IPS-18a (cell line): Measurements from ENCODE around the gene EVI5L.
"Not testable (repeated sequence)": the region's sequence is repeated elsewhere in the genome, so short reads cannot be mapped to it uniquely, and the experiment has no call there.

Experiments
- H3K27ac ChIP-seq: one replicate; pipeline ENCODE4 v1.5.1; 2013; ENCODE audit warnings: low read length
- H3K27me3 ChIP-seq: one replicate; pipeline ENCODE4 v1.6.1; 2013; ENCODE audit warnings: mild to moderate bottlenecking, low read length; ENCODE audit not compliant: control insufficient read depth, insufficient read depth
- H3K36me3 ChIP-seq: one replicate; pipeline ENCODE4 v1.6.1; 2013; ENCODE audit warnings: low read depth, low read length; ENCODE audit not compliant: control insufficient read depth
- H3K4me1 ChIP-seq: one replicate; pipeline ENCODE4 v1.6.1; 2013; ENCODE audit warnings: low read depth, low read length; ENCODE audit not compliant: control insufficient read depth
- H3K4me3 ChIP-seq: one replicate; pipeline ENCODE4 v1.5.1; 2013; ENCODE audit warnings: low read length
- H3K9ac ChIP-seq: one replicate; pipeline ENCODE4 v1.6.1; 2013; ENCODE audit warnings: mild to moderate bottlenecking, low read length, moderate library complexity
- H3K9me3 ChIP-seq: one replicate; pipeline ENCODE4 v1.6.1; 2013; ENCODE audit warnings: low read depth, low read length; ENCODE audit not compliant: control insufficient read depth

EVI5L gene

DNA sequence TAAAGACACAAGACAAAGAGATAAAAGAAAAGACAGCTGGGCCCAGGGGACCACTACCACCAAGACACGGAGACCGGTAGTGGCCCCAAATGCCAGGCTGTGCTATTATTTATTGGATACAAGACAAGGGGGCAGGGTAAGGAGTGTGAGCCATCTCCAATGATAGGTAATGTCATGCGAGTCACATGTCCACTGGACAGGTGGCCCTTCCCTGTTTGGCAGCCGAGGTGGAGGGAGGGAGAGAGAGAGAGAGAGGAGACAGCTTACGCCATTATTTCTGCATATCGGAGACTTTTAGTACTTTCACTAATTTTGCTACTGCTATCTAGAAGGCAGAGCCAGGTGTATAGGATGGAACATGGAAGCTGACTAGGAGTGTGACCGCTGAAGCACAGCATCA is 37.3 kb upstream of the EVI5L start:
- H3K36me3 ChIP-seq, H3K9ac ChIP-seq, H3K4me1 ChIP-seq, H3K4me3 ChIP-seq, H3K9me3 ChIP-seq, H3K27ac ChIP-seq: not testable (repeated sequence)
- peaks cover 31% of the 10 kb centered on the region for H3K27me3 ChIP-seq

DNA sequence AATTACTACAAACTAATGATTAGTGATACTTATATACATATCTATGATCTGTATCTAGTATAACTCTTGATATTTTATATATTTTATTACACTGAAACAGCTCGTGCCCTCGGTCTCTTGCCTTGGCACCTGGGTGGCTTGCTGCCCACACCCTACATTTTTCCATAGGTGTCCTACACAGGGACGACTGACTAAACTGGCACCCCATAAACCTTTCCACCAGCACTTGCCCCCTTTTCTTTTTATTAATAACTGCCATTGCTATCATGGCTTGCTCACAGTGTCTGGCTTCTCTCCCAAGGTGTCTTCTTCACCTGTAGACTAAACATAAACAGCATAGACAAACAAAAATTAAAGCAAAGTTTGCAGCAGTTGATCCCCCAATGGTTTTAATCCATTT is 36.5 kb upstream of the EVI5L start:
- Histone ChIP-seq H3K9me3 (no peaks in the 10 kb centered on the region), H3K36me3 (no peaks in the 10 kb centered on the region), H3K27ac (no peak overlapping the region), H3K9ac (no peak overlapping the region), H3K27me3 (peaks cover 23% of the 10 kb centered on the region), H3K4me1 (peaks cover 2% of the 10 kb centered on the region), H3K4me3 (no peak overlapping the region)

DNA sequence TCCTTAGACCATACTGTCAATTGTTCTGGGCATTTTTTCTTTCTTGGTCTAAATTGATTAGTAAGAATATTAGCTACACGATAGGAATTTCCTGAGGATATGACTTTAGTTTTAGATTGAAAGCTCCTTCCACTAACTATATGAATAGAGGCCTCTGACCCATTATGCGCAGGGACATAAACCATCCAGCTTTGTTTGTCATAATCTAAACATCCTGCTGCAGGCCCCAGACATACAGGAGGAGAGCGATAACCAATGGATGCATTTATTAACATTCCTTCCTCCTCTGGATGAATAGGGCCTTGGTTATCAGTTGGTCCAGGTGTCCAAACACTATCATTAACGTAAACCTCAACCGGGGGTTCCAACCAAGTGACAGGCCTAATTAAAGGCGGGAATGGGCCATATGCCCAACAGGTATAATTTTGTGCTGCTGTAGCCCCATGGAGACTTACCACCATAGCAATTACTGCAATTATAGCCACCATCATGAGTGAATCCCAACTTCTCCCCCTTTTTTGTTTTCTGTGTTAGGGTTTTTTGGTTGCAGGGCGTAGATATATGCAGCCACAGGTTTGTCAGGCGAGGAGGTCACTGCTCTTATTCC is 34.4 kb upstream of the EVI5L start:
- Histone ChIP-seq H3K4me1 (peaks cover 8% of the 10 kb centered on the region), H3K36me3 (no peaks in the 10 kb centered on the region), H3K27ac (no peak overlapping the region), H3K4me3 (no peak overlapping the region), H3K9ac (no peak overlapping the region), H3K27me3 (peaks cover 2% of the 10 kb centered on the region), H3K9me3 (no peaks in the 10 kb centered on the region)

DNA sequence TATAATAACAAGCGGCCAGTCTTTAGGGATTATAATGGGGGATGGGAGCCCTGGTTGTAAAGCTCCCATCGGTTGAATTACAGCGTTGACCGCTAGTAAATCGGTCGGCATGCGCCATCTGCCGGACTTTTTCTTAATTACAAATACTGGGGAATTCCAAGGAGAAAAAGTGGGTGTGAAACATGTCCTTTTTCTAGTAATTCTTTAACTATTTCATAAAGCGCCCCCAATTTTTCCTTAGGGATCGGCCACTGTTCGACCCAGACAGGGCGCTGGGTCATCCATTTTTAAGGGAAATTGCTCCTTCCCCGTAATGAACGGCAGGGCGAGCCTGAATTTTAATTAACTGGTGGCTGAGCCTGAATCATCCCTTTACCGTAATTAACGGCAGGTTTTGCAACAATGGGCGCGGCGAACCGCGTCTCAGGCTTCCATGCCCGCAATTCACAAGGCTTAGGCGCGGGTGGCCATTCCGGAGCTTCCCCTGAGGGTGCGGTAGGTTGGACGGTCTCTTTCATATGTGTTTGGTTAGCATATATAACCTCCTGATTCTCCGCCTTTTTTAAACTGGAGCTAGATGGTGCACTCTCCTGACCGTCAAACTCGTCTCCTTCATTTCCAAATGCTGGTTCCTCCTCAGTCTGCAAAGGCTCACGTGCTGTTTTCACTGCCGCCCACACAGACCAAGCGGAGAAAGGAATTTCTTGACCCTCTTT is 30.2 kb upstream of the EVI5L start:
- Histone ChIP-seq H3K27ac (no peak overlapping the region), H3K4me3 (peak overlapping the region; percentile 57), H3K9me3 (peaks cover 8% of the 10 kb centered on the region)

DNA sequence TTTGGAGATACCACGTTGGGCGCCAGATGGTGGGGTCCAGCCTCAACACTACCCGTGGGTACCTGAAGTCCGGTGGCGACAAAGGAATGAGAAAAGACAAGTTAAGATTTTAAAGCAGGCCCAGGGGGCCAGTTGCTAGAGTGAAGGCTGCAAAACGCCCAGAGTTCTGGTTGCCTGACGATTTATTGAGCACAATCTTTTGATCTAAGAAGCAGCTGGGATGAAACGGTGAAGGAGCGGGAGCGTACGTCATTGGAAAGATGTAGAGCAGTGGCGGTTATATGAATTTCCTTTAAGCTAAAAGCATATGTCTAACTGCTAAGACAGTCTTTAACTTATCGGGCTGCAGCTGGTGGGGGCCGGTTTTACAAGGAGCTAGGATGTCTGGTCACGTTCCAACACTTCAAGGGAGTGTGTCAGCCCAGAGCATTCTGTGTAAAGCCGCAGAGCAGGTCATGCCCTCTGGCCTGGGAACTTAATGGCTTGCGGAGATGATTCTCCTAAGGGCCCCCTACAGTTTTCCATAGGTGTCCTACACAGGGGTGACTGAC is 28.9 kb upstream of the EVI5L start:
- Histone ChIP-seq H3K9me3 (peaks cover 8% of the 10 kb centered on the region), H3K27ac (no peak overlapping the region), H3K9ac (no peak overlapping the region), H3K4me1 (peaks cover 8% of the 10 kb centered on the region), H3K27me3 (no peaks in the 10 kb centered on the region), H3K4me3 (no peak overlapping the region), H3K36me3 (no peaks in the 10 kb centered on the region)

More for the DNA sequence above, 30.2 kb upstream of the EVI5L start:
- Histone ChIP-seq H3K36me3 (no peaks in the 10 kb centered on the region), H3K27me3 (no peaks in the 10 kb centered on the region), H3K9ac (peak overlapping the region; percentile 40), H3K4me1 (peaks cover 8% of the 10 kb centered on the region)

DNA sequence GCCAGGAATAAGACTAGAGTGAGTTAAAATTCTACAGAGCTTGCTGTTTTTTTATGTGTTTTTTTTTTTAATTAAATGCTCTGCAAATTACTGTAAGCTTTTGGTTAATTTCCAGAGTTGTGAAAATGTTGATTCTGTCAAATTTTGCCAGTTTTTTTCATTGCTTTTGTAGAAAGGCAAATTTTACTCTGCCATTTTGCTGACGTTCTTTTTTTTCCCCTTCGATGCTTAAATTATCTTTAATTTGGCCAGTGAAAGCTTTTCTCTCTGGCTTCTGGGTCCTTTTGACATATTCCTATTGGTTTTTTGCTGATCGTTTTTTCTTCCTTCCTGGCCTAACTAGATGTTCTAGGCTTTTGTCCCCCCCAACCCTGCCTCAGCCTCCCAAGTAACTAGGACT is 23.8 kb upstream of the EVI5L start:
- Histone ChIP-seq H3K4me1 (no peaks in the 10 kb centered on the region), H3K27ac (no peak overlapping the region), H3K9me3 (peaks cover 3% of the 10 kb centered on the region)

DNA sequence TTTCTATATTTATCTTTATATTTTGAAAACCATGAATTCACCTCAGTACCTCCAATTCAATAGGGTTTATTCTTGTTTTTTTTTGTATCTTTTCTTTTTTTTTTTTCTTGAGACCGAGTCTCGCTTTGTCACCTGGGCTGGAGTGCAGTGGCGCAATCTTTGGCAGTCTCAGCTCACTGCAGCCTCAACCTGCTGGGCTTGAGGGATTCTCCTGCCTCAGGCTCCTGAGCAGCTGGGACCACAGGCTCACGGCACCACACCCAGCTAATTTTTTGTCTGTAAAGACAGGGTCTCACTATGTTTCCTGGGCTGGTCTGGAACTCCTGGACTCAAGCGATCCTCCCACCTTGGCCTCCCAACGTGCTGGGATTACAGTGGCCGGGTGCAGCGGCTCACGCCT is 23.1 kb upstream of the EVI5L start:
- peaks cover 2% of the 10 kb centered on the region for H3K9me3 ChIP-seq
- no peak overlapping the region for H3K4me3 ChIP-seq
- H3K27ac ChIP-seq: no peak overlapping the region
- no peaks in the 10 kb centered on the region for H3K27me3 ChIP-seq
- no peaks in the 10 kb centered on the region for H3K36me3 ChIP-seq
- H3K4me1 ChIP-seq: no peaks in the 10 kb centered on the region
- no peak overlapping the region for H3K9ac ChIP-seq

More for the DNA sequence above, 23.8 kb upstream of the EVI5L start:
- H3K9ac ChIP-seq: no peak overlapping the region
- H3K27me3 ChIP-seq: no peaks in the 10 kb centered on the region
- H3K4me3 ChIP-seq: no peak overlapping the region
- no peaks in the 10 kb centered on the region for H3K36me3 ChIP-seq

DNA sequence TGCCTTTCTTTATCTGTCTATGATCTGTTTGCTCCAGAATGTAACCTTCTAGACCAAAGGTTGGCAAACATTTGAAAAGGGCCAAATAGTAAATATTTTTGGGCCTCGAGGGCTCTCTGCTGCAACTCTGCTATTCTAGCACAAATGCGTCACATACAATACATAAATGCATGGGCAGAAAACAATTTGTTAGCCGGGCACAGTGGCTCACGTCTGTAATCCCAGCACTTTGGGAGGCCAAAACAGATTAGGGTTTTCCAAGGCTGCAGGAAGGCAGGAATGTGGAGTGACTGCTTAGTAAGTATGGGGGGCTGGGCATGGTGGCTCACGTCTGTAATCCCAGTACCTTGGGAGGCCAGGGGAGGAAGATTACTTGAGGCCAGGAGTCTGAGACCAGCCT is 21.9 kb upstream of the EVI5L start:
- no peak overlapping the region for H3K9ac ChIP-seq
- H3K9me3 ChIP-seq: no peaks in the 10 kb centered on the region
- no peaks in the 10 kb centered on the region for H3K4me1 ChIP-seq
- no peak overlapping the region for H3K27ac ChIP-seq
- H3K4me3 ChIP-seq: no peak overlapping the region
- no peaks in the 10 kb centered on the region for H3K27me3 ChIP-seq
- no peaks in the 10 kb centered on the region for H3K36me3 ChIP-seq

DNA sequence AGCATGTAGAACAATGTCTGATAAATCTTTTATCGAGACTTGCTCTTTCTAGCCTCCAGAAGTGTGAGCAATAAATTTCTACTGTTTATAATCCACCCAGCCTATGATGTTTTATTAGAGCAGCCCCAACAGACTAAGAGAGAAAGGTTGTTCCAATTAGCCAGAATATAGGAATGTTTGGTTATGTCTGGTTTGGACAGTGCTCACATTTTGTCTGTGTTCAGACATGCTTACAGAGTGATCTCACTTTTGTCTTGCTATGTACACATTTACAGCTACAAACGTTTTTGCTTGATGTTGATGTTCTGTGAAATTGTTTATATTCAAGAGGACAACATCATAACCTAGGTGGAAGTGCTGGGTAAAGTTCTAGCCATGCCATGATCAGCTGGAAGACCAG is 18.0 kb upstream of the EVI5L start:
- H3K9me3 ChIP-seq: no peaks in the 10 kb centered on the region
- H3K27me3 ChIP-seq: no peaks in the 10 kb centered on the region
- H3K36me3 ChIP-seq: no peaks in the 10 kb centered on the region
- H3K27ac ChIP-seq: no peak overlapping the region
- no peaks in the 10 kb centered on the region for H3K4me1 ChIP-seq
- H3K4me3 ChIP-seq: no peak overlapping the region
- no peak overlapping the region for H3K9ac ChIP-seq

DNA sequence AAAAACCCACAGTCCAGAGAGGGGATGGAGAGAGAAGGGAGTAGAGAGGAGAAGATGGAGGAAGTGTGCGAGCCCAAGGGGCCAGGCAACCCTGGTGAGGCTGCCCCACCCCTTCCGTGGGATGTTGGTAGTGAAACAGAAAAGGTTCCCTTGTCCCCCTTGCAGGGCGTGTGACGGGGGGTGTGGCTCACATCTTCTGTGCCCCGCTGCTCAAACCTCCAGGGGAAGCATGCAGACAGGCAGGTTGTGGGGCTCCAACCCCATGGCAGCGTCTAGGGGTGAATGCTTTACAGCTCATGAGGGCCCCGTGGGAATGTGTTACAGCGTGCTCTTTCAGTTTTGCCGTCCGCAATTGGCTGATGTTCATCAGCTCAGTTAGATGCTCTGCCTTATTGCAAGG is 14.7 kb upstream of the EVI5L start:
- Histone ChIP-seq H3K27ac (no peak overlapping the region), H3K9me3 (no peaks in the 10 kb centered on the region), H3K4me1 (no peaks in the 10 kb centered on the region), H3K4me3 (no peak overlapping the region), H3K9ac (no peak overlapping the region), H3K36me3 (no peaks in the 10 kb centered on the region), H3K27me3 (peaks cover 4% of the 10 kb centered on the region)

DNA sequence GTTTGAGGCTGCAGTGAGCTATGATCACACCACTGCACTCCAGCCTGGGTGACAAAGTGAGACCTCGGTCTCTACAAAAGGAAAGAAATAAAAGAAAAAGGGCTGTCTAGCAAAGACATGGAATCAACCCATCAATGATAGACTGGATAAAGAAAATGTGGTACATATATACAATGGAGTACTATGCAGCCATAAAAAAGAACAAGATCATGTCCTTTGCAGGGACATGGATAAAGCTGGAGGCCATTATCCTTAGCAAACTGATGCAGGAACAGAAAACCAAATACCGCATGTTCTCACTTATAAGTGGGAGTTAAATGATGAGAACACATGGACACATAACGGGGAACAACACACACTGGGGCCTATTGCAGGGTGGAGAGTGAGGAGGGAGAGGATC is 14.0 kb upstream of the EVI5L start:
- not testable (repeated sequence) for H3K4me3 ChIP-seq, H3K27me3 ChIP-seq, H3K27ac ChIP-seq, H3K9me3 ChIP-seq, H3K9ac ChIP-seq, H3K36me3 ChIP-seq, H3K4me1 ChIP-seq

DNA sequence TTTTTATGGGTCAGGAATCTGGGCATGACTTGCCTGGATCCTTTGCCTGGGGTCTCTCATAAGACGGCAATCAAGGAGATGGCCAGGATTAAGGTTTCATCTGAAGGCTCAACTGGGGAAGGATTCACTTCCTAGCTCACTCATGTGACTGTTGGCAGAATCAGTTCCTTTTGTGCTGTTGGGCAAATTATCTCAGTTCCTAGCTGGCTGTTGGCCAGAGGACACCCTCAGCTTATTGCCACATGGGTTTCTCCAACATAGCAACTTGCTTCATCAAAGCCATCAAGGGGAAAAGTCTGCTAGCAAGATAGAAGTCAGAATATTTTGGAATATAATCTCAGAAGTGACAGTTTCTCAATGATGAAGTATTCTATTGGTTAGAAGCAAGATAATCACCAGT is 12.2 kb upstream of the EVI5L start:
- H3K4me3 ChIP-seq: no peak overlapping the region
- no peak overlapping the region for H3K27ac ChIP-seq
- H3K36me3 ChIP-seq: no peaks in the 10 kb centered on the region
- H3K9me3 ChIP-seq: no peaks in the 10 kb centered on the region
- no peak overlapping the region for H3K9ac ChIP-seq
- H3K27me3 ChIP-seq: peaks cover 5% of the 10 kb centered on the region
- no peaks in the 10 kb centered on the region for H3K4me1 ChIP-seq
